Activated CD4-positive, alpha-beta T cell treated with anti-CD3 and anti-CD28 coated beads for 1 hour (primary cell): Measurements from ENCODE around the gene IQCH.

Experiments
- DNase-seq: peaks from one replicate; pipeline ENCODE4 v3.0.0-alpha.2; 2020

IQCH gene

DNA sequence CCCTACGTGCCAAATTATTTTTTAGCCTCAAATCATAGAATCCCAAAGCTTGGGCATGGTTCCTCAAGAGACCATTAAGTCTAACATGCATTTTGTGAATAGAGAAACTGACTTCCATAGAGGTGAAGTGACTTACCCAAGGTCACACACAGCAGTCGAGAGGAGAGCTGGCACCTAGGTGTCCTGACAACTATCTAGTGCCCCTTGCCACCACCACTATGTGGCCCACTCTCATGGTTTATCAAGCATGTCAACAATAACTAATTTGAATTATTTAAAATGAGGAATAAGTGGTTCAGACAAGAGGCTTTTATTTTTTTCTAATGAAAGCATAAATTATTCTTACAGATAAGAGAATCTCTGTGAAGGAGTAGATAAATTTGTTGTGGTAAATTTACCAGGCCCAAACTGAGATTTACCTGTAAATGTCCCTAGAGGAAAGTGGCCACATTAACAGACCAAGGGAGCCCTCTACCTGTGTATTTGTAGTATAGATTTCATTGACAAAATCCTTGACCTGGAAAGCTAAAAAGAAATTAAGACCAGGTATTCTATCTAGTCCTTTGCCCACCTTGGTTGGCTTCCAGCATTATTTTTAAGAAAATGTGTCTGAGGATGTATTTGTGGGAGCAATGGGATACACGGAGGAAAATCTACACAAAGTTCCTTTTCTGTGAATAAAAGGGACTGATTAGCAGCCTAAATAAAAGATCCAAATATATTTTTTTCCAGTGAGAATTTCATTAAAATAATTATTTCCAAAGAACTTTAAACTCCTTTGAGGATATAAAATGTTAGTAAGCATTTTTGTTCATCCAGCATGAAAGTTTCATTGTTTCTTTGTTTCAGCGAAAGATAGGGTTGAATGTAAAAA is 49.1 kb downstream of the IQCH start:
- DNase-seq, result no peak

DNA sequence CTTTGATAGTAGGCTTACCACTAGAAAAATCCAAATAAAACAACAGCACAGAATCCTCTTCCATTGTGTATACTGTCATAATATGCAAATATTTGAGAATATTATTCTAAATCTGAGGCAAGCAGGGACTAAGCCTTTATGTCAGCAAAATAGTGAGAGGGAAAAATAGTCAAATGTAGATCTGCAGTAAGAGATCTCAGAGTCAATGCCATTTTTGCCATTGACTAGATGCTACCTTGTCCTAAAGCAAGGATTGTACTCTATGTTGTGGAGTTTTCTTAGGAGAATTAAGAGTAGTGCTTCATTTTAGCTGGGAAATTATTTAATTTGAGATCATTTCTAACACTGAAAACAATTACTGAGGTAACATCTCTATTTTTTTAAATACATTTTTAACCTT is 50.2 kb downstream of the IQCH start:
- DNase-seq, result no peak

GRCh38 chr15:67305506-67305905 is 50.9 kb downstream of the IQCH start:
- DNase-seq, result no peak

- DNase-seq, result no peak
Measured at GRCh38 chr15:67307156-67307555, 52.6 kb downstream of the IQCH start.

DNA sequence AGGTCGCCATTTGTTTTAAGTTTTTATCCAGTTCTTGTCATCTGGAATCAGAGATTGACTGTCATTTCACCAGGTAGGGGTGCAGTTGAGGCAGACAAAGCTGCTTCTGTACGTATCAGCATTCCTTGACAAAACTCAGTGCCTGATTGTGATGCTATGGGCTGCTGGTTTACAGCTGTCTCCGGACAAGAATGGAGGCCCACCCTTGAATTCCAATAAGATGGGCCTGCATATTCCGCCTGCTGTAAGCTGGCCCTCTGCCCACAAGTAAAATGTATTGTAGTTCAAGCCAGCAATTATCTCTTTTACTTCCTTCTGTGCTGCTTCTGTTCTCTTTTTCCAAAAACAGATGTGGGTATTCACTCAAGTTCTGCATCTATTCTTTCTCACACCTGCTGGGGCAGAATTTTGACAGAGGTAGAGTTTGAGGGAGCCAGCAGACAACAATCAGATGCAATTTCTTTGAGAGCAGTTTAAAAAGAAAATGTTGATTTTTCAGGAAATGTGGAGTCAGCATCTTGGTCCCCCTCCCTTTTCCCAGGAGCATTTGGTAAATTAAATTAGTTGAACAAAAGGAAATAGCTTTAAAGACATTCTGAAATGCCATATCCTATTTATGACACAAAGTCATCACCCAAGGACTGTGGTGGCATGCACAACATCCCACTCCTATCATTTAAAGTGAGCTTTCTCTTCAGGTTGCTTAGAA is 53.5 kb downstream of the IQCH start:
- DNase-seq, result no peak

DNA sequence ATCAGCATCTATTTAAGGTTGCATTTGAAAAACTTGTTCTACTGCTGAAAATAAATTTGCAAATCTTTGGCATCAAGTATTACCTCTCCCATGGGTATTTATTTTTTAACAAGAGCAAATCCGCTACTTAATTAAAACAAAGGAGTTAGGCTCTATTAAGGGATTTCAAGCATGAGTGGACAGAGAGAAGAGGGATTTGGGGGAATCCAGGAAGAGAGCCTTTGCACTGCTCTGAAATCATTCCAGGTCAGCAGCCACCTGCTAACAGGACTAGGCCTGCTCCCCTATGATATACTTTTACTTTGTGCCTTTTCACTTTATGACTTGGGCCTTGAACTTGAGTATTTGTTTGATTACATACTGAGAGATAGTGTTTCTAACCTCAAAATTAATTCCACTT is 57.1 kb downstream of the IQCH start:
- no peak for DNase-seq

DNA sequence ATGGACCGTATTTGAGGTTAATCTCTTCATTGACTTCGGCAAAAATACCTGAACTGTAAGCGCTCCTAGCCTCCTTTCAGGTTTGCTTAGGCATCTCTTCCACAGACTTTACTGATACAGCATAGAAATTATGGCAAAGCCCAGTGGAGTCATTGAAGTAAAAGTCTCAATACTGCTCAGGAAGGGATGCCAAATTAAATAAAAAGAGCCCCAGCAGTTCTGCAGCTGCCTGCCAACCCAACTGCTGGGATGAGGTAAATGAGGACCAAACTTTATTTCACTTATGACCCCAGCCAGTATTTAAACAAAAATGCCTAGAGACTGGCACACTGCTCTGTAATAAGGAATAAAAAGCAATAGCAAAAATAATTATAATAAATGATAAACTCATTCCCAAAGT is 65.4 kb downstream of the IQCH start:
- no peak for DNase-seq

GRCh38 chr15:67321352-67321751 is 66.8 kb downstream of the IQCH start:
- DNase-seq, result no peak

DNA sequence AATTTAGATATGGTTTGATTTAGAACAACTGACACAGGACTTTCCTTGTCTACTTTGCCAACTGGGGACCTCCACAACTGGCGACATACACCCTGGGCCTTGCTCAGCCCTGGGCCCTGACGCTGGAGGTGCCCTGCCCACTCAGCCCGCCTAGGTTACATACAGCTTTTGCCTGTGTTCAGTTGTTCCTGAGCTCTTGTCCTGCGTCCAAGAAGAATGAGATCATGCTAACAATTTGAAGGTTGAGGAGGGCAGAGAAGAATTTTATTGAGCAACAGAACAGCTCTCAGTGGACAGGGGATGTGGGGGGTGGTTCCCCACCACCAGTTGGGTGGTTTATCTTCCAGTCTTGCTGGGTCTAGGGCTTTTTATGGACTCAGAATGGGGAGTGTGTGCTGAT is 67.9 kb downstream of the IQCH start:
- no peak for DNase-seq

DNA sequence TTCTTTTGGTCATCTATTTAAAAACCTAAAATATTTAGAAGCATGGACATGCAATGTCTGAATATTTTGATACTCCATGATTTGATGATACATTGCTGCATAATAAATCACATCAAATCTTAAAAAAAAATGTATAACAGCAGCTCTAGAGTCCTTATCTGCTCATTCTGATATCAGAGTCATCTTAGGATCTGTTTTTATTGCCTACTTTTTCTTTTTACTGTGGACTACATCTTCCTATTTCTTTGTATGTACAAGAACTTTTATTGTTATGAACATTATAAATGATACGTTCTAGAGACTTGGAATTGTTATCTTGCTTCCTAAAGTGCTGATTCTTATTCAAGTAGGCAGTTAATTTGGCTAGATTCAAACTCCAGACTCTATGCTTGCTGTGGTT is 72.7 kb downstream of the IQCH start:
- no peak for DNase-seq

- DNase-seq, result no peak
Measured at GRCh38 chr15:67327737-67328136, 73.2 kb downstream of the IQCH start.

DNA sequence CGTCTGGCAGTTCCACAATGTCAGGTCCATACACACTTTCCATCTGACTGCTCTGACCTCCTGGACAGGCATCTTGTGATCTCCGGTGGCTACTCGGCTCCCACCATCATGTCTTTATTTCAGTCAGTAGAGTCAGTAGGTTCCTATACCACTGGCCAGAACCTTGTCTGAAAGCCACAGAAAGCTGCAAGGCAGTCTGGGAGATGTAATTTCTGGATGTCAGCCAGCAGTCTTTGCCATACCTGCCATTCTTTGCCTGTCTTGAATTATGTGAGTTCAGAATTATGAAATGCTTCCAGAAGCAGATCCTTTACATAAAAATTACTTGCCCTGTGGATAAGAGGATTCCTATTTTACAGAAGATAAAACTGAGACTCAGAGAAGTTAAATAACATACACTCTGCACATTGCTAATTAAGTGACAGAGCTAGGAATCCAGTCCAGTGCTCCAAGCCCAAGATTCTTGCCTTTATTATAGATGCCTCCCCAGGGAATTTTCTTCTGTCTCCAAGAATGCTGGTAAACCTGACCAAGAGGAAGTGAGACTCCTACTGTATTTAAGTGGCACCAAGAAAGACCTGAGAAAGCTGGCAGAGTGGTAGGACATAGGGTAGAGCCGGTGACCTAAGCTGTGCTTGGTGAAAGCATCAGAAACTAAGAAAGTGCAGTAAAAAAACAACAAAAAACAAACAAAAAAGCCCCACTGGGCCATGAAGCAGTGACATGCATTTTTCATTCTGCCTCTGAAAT is 75.6 kb downstream of the IQCH start:
- no peak for DNase-seq

DNA sequence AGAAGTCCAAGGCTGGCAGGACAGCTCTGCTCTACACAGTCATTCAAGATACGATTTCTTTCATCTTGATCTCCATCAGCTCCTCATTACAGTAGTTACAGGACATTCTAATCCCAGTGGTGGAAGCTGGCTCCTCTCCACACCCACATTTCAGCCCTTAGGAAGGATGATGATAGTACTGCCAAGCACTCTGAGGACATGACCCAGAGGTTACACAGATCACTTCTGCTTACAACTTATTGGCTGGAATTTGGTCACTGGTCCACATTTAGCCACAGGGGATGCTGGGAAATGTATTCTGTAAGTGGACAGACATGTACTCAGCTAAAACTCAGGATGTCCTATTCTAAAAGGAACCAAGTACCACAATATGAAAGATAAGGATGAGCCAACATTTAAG is 77.1 kb downstream of the IQCH start:
- no peak for DNase-seq

DNA sequence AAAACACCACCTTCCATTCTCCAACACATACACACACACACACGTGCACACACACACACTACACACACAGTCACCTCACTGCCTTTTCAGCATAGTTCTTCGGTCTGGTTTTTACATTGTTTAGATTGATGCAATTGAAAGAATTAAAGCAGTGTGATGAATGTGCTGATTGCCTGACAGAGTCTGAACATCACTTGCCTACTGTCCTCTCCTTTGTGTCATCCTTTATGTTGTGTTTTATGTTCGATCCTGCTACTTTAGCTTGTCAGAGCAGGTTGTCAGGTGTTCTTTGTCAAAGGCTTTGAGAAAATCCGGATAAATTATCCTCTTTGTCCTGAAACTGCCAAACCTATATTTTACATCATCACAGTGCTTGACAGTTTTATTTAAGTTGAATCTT is 80.4 kb downstream of the IQCH start:
- DNase-seq, result no peak

DNA sequence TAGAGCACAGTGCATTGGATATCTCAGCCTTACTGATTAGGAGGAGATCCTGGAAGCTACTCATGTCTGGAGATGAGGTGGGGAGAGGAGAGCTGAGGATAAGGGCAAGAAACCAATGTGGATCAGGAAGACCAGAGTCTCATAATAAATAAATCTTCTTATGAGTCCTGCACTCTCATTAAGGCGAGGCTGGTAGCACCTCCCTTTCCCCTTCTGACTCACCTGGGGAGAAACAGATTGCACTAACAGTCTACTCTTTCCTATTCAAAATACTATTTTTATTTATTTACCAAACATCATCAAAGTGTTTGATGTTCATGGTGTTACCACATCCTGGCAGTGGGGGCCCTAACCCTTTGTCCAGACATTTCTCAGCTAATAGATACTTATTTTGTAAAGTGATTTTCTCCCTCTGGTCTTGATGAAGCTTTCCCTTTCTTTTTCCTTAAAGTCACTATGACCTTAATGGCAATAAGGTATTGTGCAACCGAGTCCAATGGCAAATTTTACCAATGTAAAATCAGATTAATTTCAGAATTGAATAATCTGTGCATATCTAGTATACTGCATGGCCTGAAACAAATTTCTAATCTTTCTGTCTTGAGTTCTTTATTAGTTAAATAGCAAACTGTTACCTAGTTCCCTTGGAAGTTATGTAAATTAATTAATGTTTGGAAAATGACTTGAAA is 81.1 kb downstream of the IQCH start:
- DNase-seq, result no peak

- no peak for DNase-seq
Measured at GRCh38 chr15:67340630-67341029, 86.0 kb downstream of the IQCH start.

GRCh38 chr15:67341539-67341938 is 87.0 kb downstream of the IQCH start:
- DNase-seq, result no peak

DNA sequence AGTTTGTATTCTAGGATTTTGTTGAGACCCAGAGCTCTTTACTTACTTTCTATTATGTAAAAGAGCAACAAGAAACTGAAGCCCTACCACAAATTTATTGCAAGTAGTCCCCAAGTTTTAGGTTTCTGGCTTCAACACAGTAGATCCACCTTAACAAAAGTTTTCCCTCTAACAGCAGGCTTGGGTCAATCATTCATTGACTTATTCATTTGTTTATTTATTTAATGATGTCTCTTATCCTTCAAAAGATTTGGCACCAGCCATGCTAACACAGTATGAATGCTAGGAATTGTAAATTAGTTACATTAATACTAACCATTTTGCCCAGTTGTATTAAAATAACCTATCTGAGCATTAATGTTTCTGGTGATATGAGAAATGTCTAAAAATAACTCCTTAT is 88.6 kb downstream of the IQCH start:
- DNase-seq, result no peak

DNA sequence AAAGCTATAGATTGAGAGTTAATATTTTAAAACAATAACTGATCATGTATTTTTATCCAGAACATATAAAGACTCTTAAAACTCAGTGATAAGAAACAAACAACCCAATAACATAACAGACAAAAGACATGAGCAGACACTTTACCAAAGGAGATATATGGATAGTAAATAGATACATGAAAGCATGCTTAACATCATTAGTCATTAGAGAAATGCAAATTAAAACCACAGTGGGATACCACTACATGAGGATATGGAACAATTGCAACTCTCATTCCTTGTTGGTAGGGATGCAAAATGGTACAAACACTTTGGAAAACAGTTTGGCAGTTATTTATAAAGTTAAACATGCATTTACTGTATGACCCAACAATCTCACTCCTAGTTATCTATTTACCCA is 95.0 kb downstream of the IQCH start:
- DNase-seq, result no peak

DNA sequence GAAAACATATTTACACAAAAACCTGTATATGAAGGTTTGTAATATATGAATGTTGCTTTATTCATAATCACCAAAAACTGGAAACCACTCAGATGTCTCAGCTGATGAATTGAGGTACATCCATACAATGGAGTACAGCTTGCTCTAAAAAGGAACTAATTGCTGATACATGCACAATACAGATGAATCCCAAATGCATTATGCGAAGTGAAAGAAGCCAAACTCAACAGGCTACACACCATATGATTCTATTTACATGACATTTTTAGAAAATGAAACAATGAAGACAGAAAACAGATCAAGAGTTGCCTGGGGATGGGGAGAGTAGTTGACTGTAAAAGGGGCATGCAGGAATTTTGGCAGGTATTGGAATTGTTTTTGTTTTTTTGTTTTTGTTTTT is 95.5 kb downstream of the IQCH start:
- DNase-seq, result no peak

DNA sequence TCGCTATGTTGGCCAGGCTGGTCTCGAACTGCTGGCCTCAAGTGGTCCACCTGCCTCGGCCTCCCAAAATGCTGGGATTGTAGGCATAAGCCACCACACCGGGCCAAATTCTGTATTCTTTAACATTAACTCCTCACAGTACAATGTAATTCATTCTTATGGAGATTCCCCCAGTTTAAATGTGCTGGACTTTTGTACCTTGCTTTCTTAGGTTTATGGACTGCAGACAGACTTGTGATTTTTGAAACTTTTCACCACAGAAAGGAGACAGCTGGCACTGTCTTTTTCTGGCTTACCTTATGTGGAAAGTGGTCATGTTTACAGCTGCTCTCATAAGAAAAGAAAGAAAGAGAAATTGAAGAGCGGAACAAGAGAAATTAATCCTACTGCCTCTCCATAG is 103.8 kb downstream of the IQCH start:
- no peak for DNase-seq

- DNase-seq, result no peak
Measured at GRCh38 chr15:67358812-67359211, 104.2 kb downstream of the IQCH start.

GRCh38 chr15:67359431-67360079 is 105.0 kb downstream of the IQCH start:
- DNase-seq, result no peak
